ENCODE results near the gene PRR7.
"Not testable (repeated sequence)": the region's sequence is repeated elsewhere in the genome, so short reads cannot be mapped to it uniquely, and the experiment has no call there.

The PRR7 gene

DNA sequence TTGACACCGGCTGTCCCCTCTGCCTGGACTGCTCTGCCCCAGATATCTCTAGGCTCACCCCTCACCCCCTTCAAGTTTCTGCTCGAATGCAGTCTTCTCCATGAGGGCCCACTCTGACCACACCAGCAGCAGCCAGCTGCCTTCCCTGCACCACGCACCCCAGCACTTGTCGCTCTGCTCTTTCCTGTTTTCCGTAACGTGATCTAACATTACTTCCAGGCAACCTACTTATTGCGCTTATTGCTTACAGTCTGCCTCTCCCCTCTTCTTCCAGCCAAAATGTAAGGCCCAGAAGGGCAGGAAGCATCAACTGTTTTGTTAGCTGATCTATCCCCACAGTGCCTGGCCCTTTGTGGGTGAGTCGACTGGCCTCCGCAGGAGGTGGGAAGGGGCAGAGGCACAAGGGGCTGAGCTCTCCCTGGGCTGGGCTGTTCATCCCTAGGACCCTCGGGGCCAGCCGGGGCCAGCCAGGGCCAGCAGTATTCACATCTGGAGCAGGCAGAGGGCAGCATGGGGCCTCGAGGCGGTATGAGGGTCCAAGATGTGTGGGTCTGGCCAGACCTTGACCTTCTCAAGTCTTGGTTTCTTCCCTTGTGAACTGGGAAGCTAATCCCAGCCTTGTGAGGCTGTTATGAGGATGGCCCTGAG lies 38.4 kb downstream of the PRR7 start:
- H3K79me2 ChIP-seq (ENCODE audit: insufficient read depth, low read depth), result no peaks in the 10 kb centered on the region
- H3K27me3 ChIP-seq (ENCODE audit: insufficient read depth, low read depth), result no peaks in the 10 kb centered on the region
- no peak overlapping the region for H3K4me3 ChIP-seq (IDR thresholded peaks at IDR 0.05; ENCODE audit: insufficient read depth, low read depth, low read length)
- no peak overlapping the region for H3K9ac ChIP-seq
- TF ChIP-seq, protein P1, sequence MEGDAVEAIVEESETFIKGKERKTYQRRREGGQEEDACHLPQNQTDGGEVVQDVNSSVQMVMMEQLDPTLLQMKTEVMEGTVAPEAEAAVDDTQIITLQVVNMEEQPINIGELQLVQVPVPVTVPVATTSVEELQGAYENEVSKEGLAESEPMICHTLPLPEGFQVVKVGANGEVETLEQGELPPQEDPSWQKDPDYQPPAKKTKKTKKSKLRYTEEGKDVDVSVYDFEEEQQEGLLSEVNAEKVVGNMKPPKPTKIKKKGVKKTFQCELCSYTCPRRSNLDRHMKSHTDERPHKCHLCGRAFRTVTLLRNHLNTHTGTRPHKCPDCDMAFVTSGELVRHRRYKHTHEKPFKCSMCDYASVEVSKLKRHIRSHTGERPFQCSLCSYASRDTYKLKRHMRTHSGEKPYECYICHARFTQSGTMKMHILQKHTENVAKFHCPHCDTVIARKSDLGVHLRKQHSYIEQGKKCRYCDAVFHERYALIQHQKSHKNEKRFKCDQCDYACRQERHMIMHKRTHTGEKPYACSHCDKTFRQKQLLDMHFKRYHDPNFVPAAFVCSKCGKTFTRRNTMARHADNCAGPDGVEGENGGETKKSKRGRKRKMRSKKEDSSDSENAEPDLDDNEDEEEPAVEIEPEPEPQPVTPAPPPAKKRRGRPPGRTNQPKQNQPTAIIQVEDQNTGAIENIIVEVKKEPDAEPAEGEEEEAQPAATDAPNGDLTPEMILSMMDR (conservative IDR thresholded peaks at IDR 0.05; ENCODE audit: low read depth, low read length), result no peak
- H4K20me1 ChIP-seq (ENCODE audit: insufficient read depth), result no peaks in the 10 kb centered on the region
- no peaks in the 10 kb centered on the region for H3K36me3 ChIP-seq (ENCODE audit: insufficient read depth)
- H3K4me1 ChIP-seq (ENCODE audit: low read depth, poor library complexity, severe bottlenecking), result peaks cover 5% of the 10 kb centered on the region
- no peak overlapping the region for H2AFZ ChIP-seq (ENCODE audit: low read depth)
- no peak overlapping the region for H3K27ac ChIP-seq
- no peak overlapping the region for H3K4me2 ChIP-seq

DNA sequence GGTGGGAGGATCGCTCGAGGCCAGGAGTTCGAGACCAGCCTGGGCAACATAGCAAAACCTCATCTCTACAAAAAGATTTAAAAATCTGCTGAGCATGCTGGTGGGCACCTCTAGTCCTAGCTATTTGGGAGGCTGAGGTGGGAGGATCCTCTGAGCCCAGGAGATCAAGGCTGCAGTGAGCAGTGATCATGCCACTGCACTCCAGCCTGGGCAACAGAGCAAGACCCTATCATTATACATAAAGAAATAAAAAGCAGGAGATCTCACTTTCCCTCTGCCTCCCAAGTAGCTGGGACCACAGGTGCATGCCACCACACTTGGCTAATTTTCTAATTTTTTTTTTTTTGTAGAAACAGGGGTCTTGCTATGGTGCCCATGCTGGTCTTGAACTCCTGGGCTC lies 39.1 kb downstream of the PRR7 start:
- H3K4me2 ChIP-seq; H3K4me3 ChIP-seq (IDR thresholded peaks at IDR 0.05; ENCODE audit: insufficient read depth, low read depth, low read length); H3K79me2 ChIP-seq (ENCODE audit: insufficient read depth, low read depth); H3K27me3 ChIP-seq (ENCODE audit: insufficient read depth, low read depth); H3K36me3 ChIP-seq (ENCODE audit: insufficient read depth); H2AFZ ChIP-seq (ENCODE audit: low read depth); H3K4me1 ChIP-seq (ENCODE audit: low read depth, poor library complexity, severe bottlenecking); H4K20me1 ChIP-seq (ENCODE audit: insufficient read depth); H3K9ac ChIP-seq; H3K27ac ChIP-seq: not testable (repeated sequence)

DNA sequence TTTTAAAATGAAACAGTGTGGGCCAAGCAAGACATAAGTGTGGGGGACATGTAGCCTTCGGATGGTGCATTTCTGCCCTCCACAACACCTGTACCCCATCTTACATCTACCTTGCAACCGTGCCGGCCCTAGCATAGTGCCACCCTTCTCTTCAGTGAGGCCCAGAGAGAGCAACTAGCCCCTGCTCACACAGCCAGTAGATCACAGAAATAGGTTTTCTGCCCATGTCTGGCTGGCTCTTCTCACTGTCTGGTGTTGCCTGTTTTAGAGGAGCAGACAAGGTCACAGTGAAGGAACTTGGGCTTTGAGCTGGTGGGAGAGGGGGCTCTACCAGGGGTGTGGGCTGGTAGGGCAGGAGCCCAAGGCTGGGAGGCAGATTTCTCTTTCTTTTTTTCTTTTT lies 39.6 kb downstream of the PRR7 start:
- Histone ChIP-seq H3K4me2 (no peak overlapping the region), H3K9ac (no peak overlapping the region), H2AFZ (ENCODE audit: low read depth) (no peak overlapping the region), H4K20me1 (ENCODE audit: insufficient read depth) (no peaks in the 10 kb centered on the region), H3K4me1 (ENCODE audit: low read depth, poor library complexity, severe bottlenecking) (peaks cover 5% of the 10 kb centered on the region), H3K79me2 (ENCODE audit: insufficient read depth, low read depth) (no peaks in the 10 kb centered on the region), H3K27ac (no peak overlapping the region), H3K27me3 (ENCODE audit: insufficient read depth, low read depth) (no peaks in the 10 kb centered on the region), H3K36me3 (ENCODE audit: insufficient read depth) (no peaks in the 10 kb centered on the region), H3K4me3 (IDR thresholded peaks at IDR 0.05; ENCODE audit: insufficient read depth, low read depth, low read length) (no peak overlapping the region)
- TF ChIP-seq, protein P1 (conservative IDR thresholded peaks at IDR 0.05; ENCODE audit: low read depth, low read length), result no peak

DNA sequence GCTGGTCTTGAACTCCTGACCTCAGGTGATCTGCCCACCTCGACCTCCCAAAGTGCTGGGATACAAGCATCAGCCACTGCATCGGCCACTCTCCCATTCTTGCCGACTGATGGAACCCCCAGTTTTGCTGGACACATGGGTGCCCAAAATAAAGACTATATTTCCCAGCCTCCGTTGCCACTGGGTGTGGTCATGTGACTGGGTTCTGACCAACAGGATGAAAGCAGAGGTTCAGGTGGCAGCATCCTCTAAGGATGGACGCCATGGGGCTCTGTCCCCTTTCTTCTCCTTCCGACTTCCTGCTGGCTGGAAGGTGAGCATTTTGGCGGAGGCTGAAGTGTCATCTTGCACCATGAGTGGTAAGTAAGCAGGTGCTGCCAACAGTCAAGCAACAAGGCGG lies 40.5 kb downstream of the PRR7 start:
- no peaks in the 10 kb centered on the region for H3K36me3 ChIP-seq (ENCODE audit: insufficient read depth)
- H3K79me2 ChIP-seq (ENCODE audit: insufficient read depth, low read depth), result no peaks in the 10 kb centered on the region
- TF ChIP-seq, protein P1 (conservative IDR thresholded peaks at IDR 0.05; ENCODE audit: low read depth, low read length), result no peak
- no peak overlapping the region for H3K4me2 ChIP-seq
- H3K4me3 ChIP-seq (IDR thresholded peaks at IDR 0.05; ENCODE audit: insufficient read depth, low read depth, low read length), result no peak overlapping the region
- no peaks in the 10 kb centered on the region for H4K20me1 ChIP-seq (ENCODE audit: insufficient read depth)
- H3K27me3 ChIP-seq (ENCODE audit: insufficient read depth, low read depth), result no peaks in the 10 kb centered on the region
- no peak overlapping the region for H3K9ac ChIP-seq
- H3K4me1 ChIP-seq (ENCODE audit: low read depth, poor library complexity, severe bottlenecking), result peaks cover 5% of the 10 kb centered on the region
- no peak overlapping the region for H2AFZ ChIP-seq (ENCODE audit: low read depth)
- H3K27ac ChIP-seq, result no peak overlapping the region

DNA sequence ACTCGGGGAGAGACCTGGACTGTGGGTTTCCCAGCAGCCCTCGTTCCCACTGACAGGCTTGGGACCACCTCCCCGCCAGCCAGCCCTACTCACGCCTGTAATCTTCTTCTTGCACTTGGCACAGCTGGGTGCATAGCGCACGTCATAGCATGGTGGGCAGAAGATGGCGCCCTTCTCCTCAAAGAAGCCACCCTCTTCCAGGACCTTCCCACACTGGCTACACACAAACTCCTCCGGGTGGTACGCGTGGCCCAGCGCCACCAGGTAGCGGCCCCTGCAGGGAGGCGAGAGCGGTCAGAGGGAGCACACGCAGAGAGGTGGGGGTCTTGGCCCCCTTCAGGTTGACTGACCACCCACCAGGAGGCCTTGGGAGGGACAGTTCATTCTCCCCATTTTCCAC lies 41.4 kb downstream of the PRR7 start:
- TF ChIP-seq, protein P1 (conservative IDR thresholded peaks at IDR 0.05; ENCODE audit: low read depth, low read length), result no peak
- Histone ChIP-seq H3K9ac (no peak overlapping the region), H3K36me3 (ENCODE audit: insufficient read depth) (no peaks in the 10 kb centered on the region)

More for the DNA sequence above, 41.4 kb downstream of the PRR7 start:
- Histone ChIP-seq H3K27me3 (ENCODE audit: insufficient read depth, low read depth) (no peaks in the 10 kb centered on the region), H3K4me1 (ENCODE audit: low read depth, poor library complexity, severe bottlenecking) (peaks cover 5% of the 10 kb centered on the region), H2AFZ (ENCODE audit: low read depth) (no peak overlapping the region), H4K20me1 (ENCODE audit: insufficient read depth) (no peaks in the 10 kb centered on the region), H3K27ac (no peak overlapping the region), H3K79me2 (ENCODE audit: insufficient read depth, low read depth) (no peaks in the 10 kb centered on the region), H3K4me3 (IDR thresholded peaks at IDR 0.05; ENCODE audit: insufficient read depth, low read depth, low read length) (no peak overlapping the region), H3K4me2 (no peak overlapping the region)

Data from KMS-11 (cell line).